HG03095 (cell line): ENCODE measurements around the gene MMGT1.
"Not testable (repeated sequence)": the region's sequence is repeated elsewhere in the genome, so short reads cannot be mapped to it uniquely, and the experiment has no call there.

Experiments
- ATAC-seq: cut with Tn5 transposase; IDR thresholded peaks from one replicate; pipeline ENCODE4 v1.9.1; 2021; ENCODE audit warnings: moderate library complexity; ENCODE audit not compliant: unreplicated experiment

Gene MMGT1

DNA sequence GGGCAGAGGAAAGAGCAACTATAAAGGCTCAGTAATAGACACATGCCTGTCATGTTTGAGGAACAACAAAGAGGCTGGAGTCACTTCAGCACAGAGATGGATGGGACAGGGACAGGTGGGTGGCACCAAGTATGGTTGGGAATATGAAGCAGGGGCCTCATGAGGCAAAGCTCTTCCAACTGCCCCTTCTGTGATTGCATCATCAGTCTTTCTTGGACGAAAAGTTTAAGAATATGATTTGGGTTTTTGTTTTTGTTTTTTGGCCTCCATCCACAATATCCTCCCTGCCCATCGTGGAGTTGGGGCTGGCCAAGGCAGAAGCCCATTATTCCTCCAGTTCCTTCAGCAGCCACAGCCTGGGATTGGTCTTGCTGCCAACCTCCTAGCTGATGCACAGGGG lies 45.9 kb downstream of the MMGT1 start:
- no peak for ATAC-seq

DNA sequence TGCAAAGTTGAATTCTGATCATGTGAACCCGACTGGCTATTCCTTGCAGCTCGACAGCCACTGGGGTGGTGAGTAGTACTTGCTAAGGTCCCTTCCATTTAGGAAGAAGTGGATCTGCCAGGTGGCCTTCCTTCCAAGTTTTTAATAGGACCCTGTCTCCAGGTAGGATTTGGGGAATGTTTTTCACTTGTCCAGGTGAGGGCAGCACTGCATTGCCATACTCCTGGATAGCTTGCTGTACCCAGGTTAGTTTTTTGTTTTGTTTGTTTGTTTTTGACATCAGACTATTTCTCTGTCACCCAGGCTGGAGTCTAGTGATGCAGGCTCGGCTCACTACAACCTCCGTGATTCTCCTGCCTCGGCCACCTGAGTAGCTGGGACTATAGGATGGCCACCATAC lies 50.4 kb downstream of the MMGT1 start:
- no peak for ATAC-seq

DNA sequence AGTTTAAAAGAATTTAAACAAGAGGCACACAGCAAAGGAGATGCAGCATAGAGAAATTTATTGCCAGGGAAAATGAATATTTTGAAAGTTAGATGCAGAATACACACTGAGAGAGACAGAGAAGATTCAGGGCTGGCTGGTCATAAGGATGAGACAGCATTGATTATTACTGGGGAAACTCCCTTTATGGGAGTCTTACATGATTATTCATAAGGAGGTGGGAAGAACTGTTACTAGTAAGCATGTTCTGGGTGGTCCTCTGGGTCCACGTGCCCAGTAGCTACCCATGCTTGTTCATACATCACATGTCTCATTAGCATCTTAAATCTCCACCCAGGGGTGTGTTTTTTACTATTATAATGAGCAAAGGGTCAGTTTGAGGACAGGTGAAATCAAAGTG lies 53.3 kb downstream of the MMGT1 start:
- ATAC-seq = not testable (repeated sequence)

GRCh38 chrX:135914404-135914803 lies 59.4 kb downstream of the MMGT1 start:
- ATAC-seq = no peak
